HepG2 (cell line): ENCODE results near the gene MACROD2. TPM values are rescaled to one million over a fixed set of nuclear protein-coding genes. Genes with fewer than 3 reads are reported as not detected.
A peak's percentile ranks its signal among the peaks of the same experiment; 100 is the strongest.

ENCODE experiments used
- AGO2 ChIP-seq: fragments of 200-400 bp; formaldehyde crosslinking; optimal IDR thresholded peaks from 2 replicates; pipeline ENCODE3; 2017; ENCODE audit warnings: mild to moderate bottlenecking, low read depth, low read length, moderate library complexity
- DPF2 ChIP-seq: sonication (generic); formaldehyde crosslinking; IDR thresholded peaks from 2 replicates; pipeline ENCODE4 v1.4.0; 2020; ENCODE audit warnings: mild to moderate bottlenecking, low read depth, missing genetic modification reagents, borderline replicate concordance
- FIP1L1 ChIP-seq: fragments of 200-400 bp; formaldehyde crosslinking; IDR thresholded peaks from 2 replicates; pipeline ENCODE4 v1.6.1; 2018; ENCODE audit warnings: low read depth, mild to moderate bottlenecking, low read length, moderate library complexity, borderline replicate concordance; ENCODE audit not compliant: insufficient read depth
- HDAC1 ChIP-seq: sonication (generic); formaldehyde crosslinking; IDR thresholded peaks from 2 replicates; pipeline ENCODE4 v1.5.1; 2020; ENCODE audit warnings: mild to moderate bottlenecking, missing genetic modification reagents
- HMG20B ChIP-seq: conservative IDR thresholded peaks from 2 replicates; pipeline ENCODE4 v1.6.1; 2016; ENCODE audit warnings: missing genetic modification reagents, missing compliant biosample characterization
- KAT8 ChIP-seq: IDR thresholded peaks from 2 replicates; pipeline ENCODE4 v1.6.1; 2016; ENCODE audit warnings: missing genetic modification reagents, missing compliant biosample characterization
- MXD4 ChIP-seq: IDR thresholded peaks from 2 replicates; pipeline ENCODE4 v1.6.1; 2016; ENCODE audit warnings: mild to moderate bottlenecking, missing biosample characterization, missing genetic modification reagents
- MYPOP ChIP-seq: sonication (generic); formaldehyde crosslinking; IDR thresholded peaks from 2 replicates; pipeline ENCODE4 v1.8.1; 2023; ENCODE audit warnings: mild to moderate bottlenecking, moderate library complexity, missing genetic modification reagents
- SATB2 ChIP-seq: sonication (generic); formaldehyde crosslinking; IDR thresholded peaks from 2 replicates; pipeline ENCODE4 v1.5.0; 2020; ENCODE audit warnings: missing genetic modification reagents
- TARDBP ChIP-seq: sonication (generic); formaldehyde crosslinking; IDR thresholded peaks from 2 replicates; pipeline ENCODE4 v1.8.0; 2022; ENCODE audit warnings: mild to moderate bottlenecking, missing genetic modification reagents
- TOE1 ChIP-seq: sonication (generic); formaldehyde crosslinking; IDR thresholded peaks from 2 replicates; pipeline ENCODE4 v1.4.0; 2020; ENCODE audit warnings: mild to moderate bottlenecking, missing genetic modification reagents
- ZFAT ChIP-seq: sonication (generic); formaldehyde crosslinking; conservative IDR thresholded peaks from 2 replicates; pipeline ENCODE4 v1.8.1; 2023; ENCODE audit warnings: missing genetic modification reagents, inconsistent platforms
- ZFP1 ChIP-seq: IDR thresholded peaks from 2 replicates; pipeline ENCODE4 v1.6.1; 2016
- ZNF121 ChIP-seq: sonication (generic); formaldehyde crosslinking; IDR thresholded peaks from 2 replicates; pipeline ENCODE4 v1.5.0; 2020; ENCODE audit warnings: mild to moderate bottlenecking, missing genetic modification reagents
- ZNF264 ChIP-seq: sonication (generic); formaldehyde crosslinking; IDR thresholded peaks from 2 replicates; pipeline ENCODE4 v1.4.0; 2020; ENCODE audit warnings: missing genetic modification reagents
- ZNF460 ChIP-seq: sonication (generic); formaldehyde crosslinking; IDR thresholded peaks from 2 replicates; pipeline ENCODE4 v1.5.1; 2020; ENCODE audit warnings: missing genetic modification reagents, mild to moderate bottlenecking, borderline replicate concordance
- ZNF660 ChIP-seq: sonication (generic); formaldehyde crosslinking; IDR thresholded peaks from 2 replicates; pipeline ENCODE4 v1.5.1; 2020; ENCODE audit warnings: mild to moderate bottlenecking, low read depth, missing genetic modification reagents, borderline replicate concordance
- ZNF737 ChIP-seq: sonication (generic); formaldehyde crosslinking; IDR thresholded peaks from 2 replicates; pipeline ENCODE4 v1.5.0; 2020; ENCODE audit warnings: missing genetic modification reagents, mild to moderate bottlenecking, borderline replicate concordance
- ZNF75D ChIP-seq: sonication (generic); formaldehyde crosslinking; IDR thresholded peaks from 2 replicates; pipeline ENCODE4 v1.8.1; 2023; ENCODE audit warnings: missing genetic modification reagents, mild to moderate bottlenecking, borderline replicate concordance
- ZNF781 ChIP-seq: sonication (generic); formaldehyde crosslinking; IDR thresholded peaks from 2 replicates; pipeline ENCODE4 v1.5.1; 2020; ENCODE audit warnings: borderline replicate concordance, mild to moderate bottlenecking, missing genetic modification reagents; ENCODE audit errors: not compliant biosample characterization
- ZNF891 ChIP-seq: sonication (generic); formaldehyde crosslinking; IDR thresholded peaks from 2 replicates; pipeline ENCODE4 v1.5.0; 2020; ENCODE audit warnings: mild to moderate bottlenecking, missing genetic modification reagents
- ZSCAN9 ChIP-seq: IDR thresholded peaks from 2 replicates; pipeline ENCODE4 v1.6.1; 2016; ENCODE audit warnings: borderline replicate concordance
- polyA plus RNA-seq, 8 experiments: library from polyadenylated mRNA; depleted of rRNA in 3 of 8; stranded (reverse) in 7 of 8; unstranded in 1 of 8; fragments of >200 nt; fragmentation: Illumina TruSeq in 4 of 8; extraction: Trizol in 4 of 8; gene quantifications; 2 replicates each; pipeline versions ENCODE4 v1.2.1 to v1.2.3, GENCODE V29; 2011 to 2016; ENCODE audit warnings: low read depth in 4 of 8, missing spikeins in 1 of 8, mixed read lengths in 1 of 8; ENCODE audit not compliant: insufficient read depth in 1 of 8
- total RNA-seq, 5 experiments: library from RNA; depleted of rRNA; stranded (reverse); fragments of >200 nt; fragmentation: Illumina TruSeq; extraction: Trizol; gene quantifications; 2 replicates each; pipeline ENCODE4 v1.2.3, GENCODE V29; 2016; ENCODE audit warnings: low read depth in 1 of 5
- TF ChIP-seq, protein P1 (sequence below): sonication (generic); formaldehyde crosslinking; IDR thresholded peaks from 2 replicates; pipeline ENCODE4 v1.9.0; 2021; ENCODE audit warnings: missing genetic modification reagents, borderline replicate concordance
- TF ChIP-seq, protein P2 (sequence below): IDR thresholded peaks from 2 replicates; pipeline ENCODE4 v1.6.1; 2016; ENCODE audit warnings: low read depth
- TF ChIP-seq, protein P3 (sequence below): sonication (generic); formaldehyde crosslinking; IDR thresholded peaks from 2 replicates; pipeline ENCODE4 v1.5.0; 2020; ENCODE audit warnings: missing genetic modification reagents, mild to moderate bottlenecking, borderline replicate concordance

The MACROD2 gene
- total and polyA plus RNA-seq, 2 of the 13 experiments (the other 11 are each of a cell fraction or from before 2014, with no cell fraction given), result 0.13 to 0.51 TPM

DNA sequence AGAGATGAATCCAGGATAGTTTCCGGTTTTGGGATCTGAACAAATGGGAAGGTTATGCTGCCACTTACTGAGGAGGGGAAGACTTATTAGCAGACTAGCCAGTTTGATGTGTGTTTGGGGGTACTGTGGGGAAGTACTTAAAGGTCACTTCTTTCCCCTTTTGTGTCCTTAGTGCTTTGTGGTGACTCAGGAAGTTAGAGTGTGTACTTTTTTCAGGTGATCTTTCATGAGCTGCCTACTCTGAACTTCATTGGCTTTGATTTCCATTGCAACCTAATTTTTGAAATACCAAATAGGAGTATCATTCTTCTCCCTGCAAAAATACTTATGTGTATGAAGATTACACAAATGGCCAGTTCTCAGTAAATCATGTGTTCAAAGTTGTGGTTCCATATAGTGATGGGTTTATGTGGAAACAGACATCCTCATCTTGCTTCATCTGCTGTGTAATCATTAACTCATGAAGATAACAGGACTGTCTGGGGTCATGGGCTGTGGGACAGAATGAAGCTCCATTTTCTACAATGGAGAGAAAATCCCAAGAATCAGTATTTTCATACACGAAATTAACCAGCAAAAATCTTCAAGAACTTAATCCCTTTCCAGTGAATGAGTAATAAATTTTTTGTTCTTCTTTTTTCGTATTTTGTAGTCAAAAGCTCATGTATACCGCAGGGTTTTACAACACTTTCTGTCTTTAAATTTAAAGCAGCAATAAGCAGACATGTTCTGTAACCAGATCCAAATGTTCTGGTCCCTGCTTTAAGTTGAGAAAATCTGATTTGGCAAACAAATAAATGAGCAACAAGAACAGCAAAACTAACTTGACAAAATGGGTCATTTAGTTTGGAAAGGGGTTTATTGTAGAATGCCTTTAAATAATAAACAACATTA lies 614.3 kb downstream of the MACROD2 start (continued):
- TF ChIP-seq, protein P1, sequence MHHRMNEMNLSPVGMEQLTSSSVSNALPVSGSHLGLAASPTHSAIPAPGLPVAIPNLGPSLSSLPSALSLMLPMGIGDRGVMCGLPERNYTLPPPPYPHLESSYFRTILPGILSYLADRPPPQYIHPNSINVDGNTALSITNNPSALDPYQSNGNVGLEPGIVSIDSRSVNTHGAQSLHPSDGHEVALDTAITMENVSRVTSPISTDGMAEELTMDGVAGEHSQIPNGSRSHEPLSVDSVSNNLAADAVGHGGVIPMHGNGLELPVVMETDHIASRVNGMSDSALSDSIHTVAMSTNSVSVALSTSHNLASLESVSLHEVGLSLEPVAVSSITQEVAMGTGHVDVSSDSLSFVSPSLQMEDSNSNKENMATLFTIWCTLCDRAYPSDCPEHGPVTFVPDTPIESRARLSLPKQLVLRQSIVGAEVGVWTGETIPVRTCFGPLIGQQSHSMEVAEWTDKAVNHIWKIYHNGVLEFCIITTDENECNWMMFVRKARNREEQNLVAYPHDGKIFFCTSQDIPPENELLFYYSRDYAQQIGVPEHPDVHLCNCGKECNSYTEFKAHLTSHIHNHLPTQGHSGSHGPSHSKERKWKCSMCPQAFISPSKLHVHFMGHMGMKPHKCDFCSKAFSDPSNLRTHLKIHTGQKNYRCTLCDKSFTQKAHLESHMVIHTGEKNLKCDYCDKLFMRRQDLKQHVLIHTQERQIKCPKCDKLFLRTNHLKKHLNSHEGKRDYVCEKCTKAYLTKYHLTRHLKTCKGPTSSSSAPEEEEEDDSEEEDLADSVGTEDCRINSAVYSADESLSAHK, result no peak
- TF ChIP-seq ZNF891 (CRISPR knock-in tag), result no peak
- no peak for TF ChIP-seq FIP1L1
- TF ChIP-seq ZNF460, result no peak
- no peak for TF ChIP-seq SATB2 (CRISPR knock-in tag)
- no peak for TF ChIP-seq ZNF660 (CRISPR knock-in tag)
- no peak for TF ChIP-seq ZNF781 (CRISPR knock-in tag)
- no peak for TF ChIP-seq ZSCAN9
- TF ChIP-seq, protein P2, sequence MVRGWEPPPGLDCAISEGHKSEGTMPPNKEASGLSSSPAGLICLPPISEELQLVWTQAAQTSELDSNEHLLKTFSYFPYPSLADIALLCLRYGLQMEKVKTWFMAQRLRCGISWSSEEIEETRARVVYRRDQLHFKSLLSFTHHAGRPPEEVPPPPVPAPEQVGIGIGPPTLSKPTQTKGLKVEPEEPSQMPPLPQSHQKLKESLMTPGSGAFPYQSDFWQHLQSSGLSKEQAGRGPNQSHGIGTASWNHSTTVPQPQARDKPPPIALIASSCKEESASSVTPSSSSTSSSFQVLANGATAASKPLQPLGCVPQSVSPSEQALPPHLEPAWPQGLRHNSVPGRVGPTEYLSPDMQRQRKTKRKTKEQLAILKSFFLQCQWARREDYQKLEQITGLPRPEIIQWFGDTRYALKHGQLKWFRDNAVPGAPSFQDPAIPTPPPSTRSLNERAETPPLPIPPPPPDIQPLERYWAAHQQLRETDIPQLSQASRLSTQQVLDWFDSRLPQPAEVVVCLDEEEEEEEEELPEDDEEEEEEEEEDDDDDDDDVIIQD (CRISPR knock-in tag), result peak; percentile 43; the same call in 1 of the 2 replicates
- TF ChIP-seq, protein P3, sequence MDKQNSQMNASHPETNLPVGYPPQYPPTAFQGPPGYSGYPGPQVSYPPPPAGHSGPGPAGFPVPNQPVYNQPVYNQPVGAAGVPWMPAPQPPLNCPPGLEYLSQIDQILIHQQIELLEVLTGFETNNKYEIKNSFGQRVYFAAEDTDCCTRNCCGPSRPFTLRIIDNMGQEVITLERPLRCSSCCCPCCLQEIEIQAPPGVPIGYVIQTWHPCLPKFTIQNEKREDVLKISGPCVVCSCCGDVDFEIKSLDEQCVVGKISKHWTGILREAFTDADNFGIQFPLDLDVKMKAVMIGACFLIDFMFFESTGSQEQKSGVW (CRISPR knock-in tag), result no peak
- TF ChIP-seq MYPOP, result no peak
- no peak for TF ChIP-seq TOE1 (CRISPR knock-in tag)
- TF ChIP-seq ZFAT, result no peak
- TF ChIP-seq ZNF737 (CRISPR knock-in tag), result no peak
- no peak for TF ChIP-seq TARDBP (CRISPR knock-in tag)
- TF ChIP-seq ZFP1 (CRISPR knock-in tag), result no peak
- TF ChIP-seq HDAC1, result no peak
- no peak for TF ChIP-seq MXD4 (CRISPR knock-in tag)
- no peak for TF ChIP-seq HMG20B (CRISPR knock-in tag)
- peak; percentile 34; the same call in 1 of the 2 replicates for TF ChIP-seq KAT8 (CRISPR knock-in tag)
- TF ChIP-seq ZNF264 (CRISPR knock-in tag), result no peak
- no peak for TF ChIP-seq AGO2
- no peak for TF ChIP-seq ZNF75D (CRISPR knock-in tag)
- TF ChIP-seq DPF2 (CRISPR knock-in tag), result no peak
- TF ChIP-seq ZNF121, result no peak
